HG03469 (cell line): Measurements from ENCODE around the gene KRT222.

Experiments used
- ATAC-seq: cut with Tn5 transposase; IDR thresholded peaks from one replicate; pipeline ENCODE4 v1.9.1; 2021; ENCODE audit warnings: mild to moderate bottlenecking, moderate library complexity, moderate number of reproducible peaks; ENCODE audit not compliant: unreplicated experiment

KRT222 gene

GRCh38 chr17:40659911-40660310 lies 5.1 kb downstream of the KRT222 start:
- no peak for ATAC-seq

GRCh38 chr17:40658396-40658795 lies 6.6 kb downstream of the KRT222 start:
- ATAC-seq = no peak

- no peak for ATAC-seq
These were observed 13.0 kb downstream of the KRT222 start for GRCh38 chr17:40651939-40652338.

GRCh38 chr17:40648384-40648968 lies 16.5 kb downstream of the KRT222 start:
- no peak for ATAC-seq

GRCh38 chr17:40647624-40648383 lies 17.2 kb downstream of the KRT222 start, which contains the start of gene SMARCE1:
Gene SMARCE1 (minus strand): TSS chr17:40647818. CDS start chr17:40645802, 2,016 bp downstream.
- no peak for ATAC-seq

- no peak for ATAC-seq
These were observed 18.0 kb downstream of the KRT222 start for GRCh38 chr17:40646791-40647623.

- no peak for ATAC-seq
These were observed 19.0 kb downstream of the KRT222 start for GRCh38 chr17:40645943-40646342.

- ATAC-seq = no peak
These were observed 19.7 kb downstream of the KRT222 start for GRCh38 chr17:40645291-40645690.

- no peak for ATAC-seq
These were observed 27.0 kb downstream of the KRT222 start for GRCh38 chr17:40637931-40638330.

- no peak for ATAC-seq
These were observed 31.1 kb downstream of the KRT222 start for GRCh38 chr17:40633871-40634270.

GRCh38 chr17:40632216-40632615 lies 32.8 kb downstream of the KRT222 start:
- no peak for ATAC-seq

GRCh38 chr17:40629842-40630241 lies 35.1 kb downstream of the KRT222 start:
- ATAC-seq = no peak

GRCh38 chr17:40625311-40625710 lies 39.7 kb downstream of the KRT222 start:
- no peak for ATAC-seq

GRCh38 chr17:40623419-40624210 lies 41.4 kb downstream of the KRT222 start:
- ATAC-seq = no peak

- no peak for ATAC-seq
These were observed 42.5 kb downstream of the KRT222 start for GRCh38 chr17:40622509-40622928.

GRCh38 chr17:40621578-40621977 lies 43.4 kb downstream of the KRT222 start:
- no peak for ATAC-seq

GRCh38 chr17:40621019-40621418 lies 44.0 kb downstream of the KRT222 start:
- ATAC-seq = no peak

- ATAC-seq = no peak
These were observed 46.0 kb downstream of the KRT222 start for GRCh38 chr17:40618754-40619625.

GRCh38 chr17:40617678-40618240 lies 47.2 kb downstream of the KRT222 start:
- no peak for ATAC-seq
